Kidney (tissue), 14 donors: Measurements from ENCODE around the gene PICALM. TPM values are rescaled to one million over a fixed set of nuclear protein-coding genes. Genes with fewer than 3 reads are reported as not detected.

ENCODE experiments used
- DNase-seq, 5 donors: peaks; one replicate each; pipeline ENCODE4 v3.0.0-alpha.2; 2013 to 2020
- FAIRE-seq: peaks from 2 replicates; lab custom pipeline; 2012; peaks lifted over from hg19 to GRCh38; lab: Jason Lieb, UNC
- H3K27ac ChIP-seq, 2 donors: one replicate each; pipeline ENCODE4 v1.7.0; 2013; ENCODE audit warnings: low read depth in 2 of 2, low read length in 2 of 2, inconsistent platforms in 1 of 2
- H3K27me3 ChIP-seq: one replicate; pipeline ENCODE4 v1.7.1; 2013; ENCODE audit warnings: low read length, inconsistent platforms; ENCODE audit not compliant: control insufficient read depth, insufficient read depth
- H3K36me3 ChIP-seq, 3 donors: one replicate each; pipeline versions ENCODE4 v1.7.0 to v1.7.1; 2013; ENCODE audit warnings: low read length in 3 of 3, control low read depth in 1 of 3, inconsistent platforms in 1 of 3; ENCODE audit not compliant: insufficient read depth in 3 of 3, control insufficient read depth in 2 of 3
- H3K4me1 ChIP-seq, 3 donors: one replicate each; pipeline versions ENCODE4 v1.7.0 to v1.7.1; 2013; ENCODE audit warnings: low read length in 3 of 3, inconsistent platforms in 1 of 3, low read depth in 1 of 3; ENCODE audit not compliant: control insufficient read depth in 2 of 3, insufficient read depth in 2 of 3
- H3K4me3 ChIP-seq, 3 donors: one replicate each; pipeline versions ENCODE4 v1.7.0 to v1.8.1; 2013; ENCODE audit warnings: low read length in 3 of 3, control low read depth in 1 of 3, inconsistent platforms in 1 of 3
- H3K9ac ChIP-seq, 3 donors: one replicate each; pipeline versions ENCODE4 v1.7.0 to v1.7.1; 2013; ENCODE audit warnings: low read length in 3 of 3, control low read depth in 1 of 3, inconsistent platforms in 1 of 3
- H3K9me3 ChIP-seq, 3 donors: one replicate each; pipeline versions ENCODE4 v1.7.0 to v1.7.1; 2013; ENCODE audit warnings: low read length in 3 of 3, control low read depth in 1 of 3, inconsistent platforms in 1 of 3; ENCODE audit not compliant: control insufficient read depth in 2 of 3, insufficient read depth in 1 of 3
- intact Hi-C: fragments of 100-400 bp; cut with DNase I; formaldehyde crosslinking; loops from one replicate; pipeline ENCODE4 v1.11.1; 2022
- polyA plus RNA-seq: library from polyadenylated mRNA; stranded (reverse); fragments of 350-450 nt; fragmentation: Illumina TruSeq; extraction: RNeasy Lipid Tissue Mini Kit (QIAGEN cat#74804); gene quantifications from one replicate; pipeline ENCODE4 v1.2.3, GENCODE V29; 2014; ENCODE audit warnings: low read depth, low replicate concordance; ENCODE audit not compliant: insufficient read depth
- total RNA-seq: library from RNA; stranded (reverse); fragmentation: NEBNext Ultra II Directional; extraction: Animal tissue kit (Norgen Biotek cat#: 25700); gene quantifications from one replicate; pipeline ENCODE4 v1.2.1, GENCODE V29; 2021
- TF ChIP-seq, protein P1 (sequence below): IDR thresholded peaks from 3 replicates; pipeline ENCODE4 v1.5.1; 2012; ENCODE audit warnings: mild to moderate bottlenecking, moderate library complexity, borderline replicate concordance; ENCODE audit not compliant: insufficient read depth; ENCODE audit errors: extremely low read depth
- donor health status: control.
- donor health status: control.
- donor health status: control.
- donor health status: control.
- donor health status: control.
- donor health status: DM: yes; HTN: yes; CAD: no.
- donor health status: Normal renal cell carcinoma (clear cell type).

PICALM gene
- total and polyA plus RNA-seq, 2 donors from 2014 or later, result 118 to 244 TPM

DNA sequence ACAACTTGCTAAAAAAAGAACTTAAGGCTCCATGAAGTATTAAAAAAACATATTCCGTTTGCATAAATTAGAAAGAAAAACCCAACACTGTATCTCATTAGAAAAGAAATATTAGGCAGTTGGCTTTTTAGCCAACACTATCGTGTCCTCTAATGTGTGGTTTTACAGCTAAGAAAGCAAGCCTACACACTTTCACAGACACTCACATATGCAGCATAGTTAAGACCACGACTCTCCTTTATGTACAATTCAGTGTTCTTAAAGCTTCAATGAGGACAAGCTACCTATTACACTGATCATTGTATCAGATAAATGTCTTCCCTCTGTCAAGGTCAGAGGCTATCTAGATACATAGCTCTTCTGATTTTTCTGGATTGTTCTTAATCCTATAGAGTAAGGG is 80.1 kb downstream of the PICALM start:
- TF ChIP-seq, protein P1, sequence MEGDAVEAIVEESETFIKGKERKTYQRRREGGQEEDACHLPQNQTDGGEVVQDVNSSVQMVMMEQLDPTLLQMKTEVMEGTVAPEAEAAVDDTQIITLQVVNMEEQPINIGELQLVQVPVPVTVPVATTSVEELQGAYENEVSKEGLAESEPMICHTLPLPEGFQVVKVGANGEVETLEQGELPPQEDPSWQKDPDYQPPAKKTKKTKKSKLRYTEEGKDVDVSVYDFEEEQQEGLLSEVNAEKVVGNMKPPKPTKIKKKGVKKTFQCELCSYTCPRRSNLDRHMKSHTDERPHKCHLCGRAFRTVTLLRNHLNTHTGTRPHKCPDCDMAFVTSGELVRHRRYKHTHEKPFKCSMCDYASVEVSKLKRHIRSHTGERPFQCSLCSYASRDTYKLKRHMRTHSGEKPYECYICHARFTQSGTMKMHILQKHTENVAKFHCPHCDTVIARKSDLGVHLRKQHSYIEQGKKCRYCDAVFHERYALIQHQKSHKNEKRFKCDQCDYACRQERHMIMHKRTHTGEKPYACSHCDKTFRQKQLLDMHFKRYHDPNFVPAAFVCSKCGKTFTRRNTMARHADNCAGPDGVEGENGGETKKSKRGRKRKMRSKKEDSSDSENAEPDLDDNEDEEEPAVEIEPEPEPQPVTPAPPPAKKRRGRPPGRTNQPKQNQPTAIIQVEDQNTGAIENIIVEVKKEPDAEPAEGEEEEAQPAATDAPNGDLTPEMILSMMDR, result no peak
- no peak for FAIRE-seq
- Histone ChIP-seq H3K27ac (no peak overlapping the region), H3K9ac (no peak overlapping the region), H3K36me3 (peaks cover 0 to 22% (median 6%) of the 10 kb centered on the region in 3 donors), H3K4me1 (peaks cover 0 to 2% (median 0%) of the 10 kb centered on the region in 3 donors), H3K9me3 (no peaks in the 10 kb centered on the region), H3K4me3 (no peak overlapping the region), H3K27me3 (no peaks in the 10 kb centered on the region)
- intact Hi-C loops, result no loop called here
- no peak for DNase-seq

DNA sequence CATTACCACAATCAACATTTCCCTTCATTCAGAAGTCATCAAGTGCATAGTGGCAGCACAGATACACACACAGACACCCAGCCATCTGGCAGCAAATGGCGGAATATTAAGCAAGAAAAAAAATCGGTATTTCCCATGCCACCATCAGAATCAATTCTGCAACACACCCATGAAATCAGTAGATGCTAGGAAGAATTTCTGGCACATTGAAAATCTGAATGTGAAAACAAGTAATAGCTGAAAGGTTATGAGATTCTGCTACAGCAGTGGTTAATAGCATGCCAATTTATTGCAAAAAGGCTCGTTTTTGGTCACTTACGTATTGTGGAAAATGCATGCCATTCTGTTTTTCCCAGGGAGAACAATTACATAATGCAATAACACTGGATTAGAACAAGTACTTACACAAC is 91.1 kb downstream of the PICALM start:
- DNase-seq, result no peak
- H3K9ac ChIP-seq, result no peak overlapping the region
- H3K4me3 ChIP-seq, result no peak overlapping the region
- H3K9me3 ChIP-seq, result no peaks in the 10 kb centered on the region
- no peak overlapping the region for H3K27ac ChIP-seq
- TF ChIP-seq, protein P1, result no peak
- no peaks in the 10 kb centered on the region for H3K27me3 ChIP-seq
- H3K36me3 ChIP-seq, result peaks cover 14 to 37% (median 27%) of the 10 kb centered on the region in 3 donors
- intact Hi-C loops, result no loop called here
- FAIRE-seq, result no peak
- H3K4me1 ChIP-seq, result no peaks in the 10 kb centered on the region

DNA sequence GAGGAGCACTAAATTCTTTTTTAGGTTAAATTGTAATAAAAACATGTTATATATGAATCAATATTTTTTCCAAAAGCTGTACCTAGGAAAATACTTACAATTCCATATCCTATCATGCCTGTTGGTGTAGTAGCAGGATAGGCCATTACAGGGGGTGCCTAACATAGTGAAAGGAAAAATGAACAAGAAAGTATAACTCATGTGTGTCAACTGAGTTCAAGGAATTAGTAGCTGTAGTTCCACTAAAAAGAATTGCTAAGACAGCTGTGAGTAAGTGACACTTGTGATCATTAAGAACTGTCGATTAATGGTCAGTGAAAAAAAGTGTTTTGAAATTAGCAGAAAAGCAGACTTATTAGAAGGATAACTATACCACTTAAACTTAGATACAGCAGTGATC is 92.4 kb downstream of the PICALM start:
- DNase-seq, result no peak
- H3K4me3 ChIP-seq, result no peak overlapping the region
- intact Hi-C loops, result no loop called here
- no peaks in the 10 kb centered on the region for H3K27me3 ChIP-seq
- no peaks in the 10 kb centered on the region for H3K4me1 ChIP-seq
- H3K27ac ChIP-seq, result no peak overlapping the region
- TF ChIP-seq, protein P1, result no peak
- no peak overlapping the region for H3K9ac ChIP-seq
- no peak for FAIRE-seq
- no peaks in the 10 kb centered on the region for H3K9me3 ChIP-seq
- peaks cover 12 to 39% (median 31%) of the 10 kb centered on the region in 3 donors for H3K36me3 ChIP-seq

DNA sequence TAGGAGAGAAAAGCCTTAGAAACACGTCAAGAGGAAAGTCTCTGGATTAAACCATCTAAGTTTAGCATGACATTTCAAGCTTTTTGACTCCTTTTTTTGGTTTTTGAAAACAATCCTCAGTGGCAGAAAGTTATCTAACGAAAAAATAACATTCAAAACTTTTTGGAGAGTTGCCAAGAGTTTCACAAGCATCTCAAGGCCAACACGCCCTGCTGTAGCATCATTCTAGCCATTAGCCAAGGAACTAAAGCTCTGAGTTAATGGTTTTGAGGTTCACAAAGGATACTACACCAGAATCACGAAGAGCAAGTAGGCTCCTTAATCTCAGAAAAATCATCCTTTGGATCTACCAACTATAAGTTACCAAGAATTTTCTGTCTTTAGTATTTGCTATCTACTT is 94.8 kb downstream of the PICALM start:
- intact Hi-C loops, result no loop called here

More for the DNA sequence above, 94.8 kb downstream of the PICALM start:
- FAIRE-seq, result no peak
- Histone ChIP-seq H3K4me1 (no peaks in the 10 kb centered on the region), H3K9me3 (no peaks in the 10 kb centered on the region), H3K9ac (no peak overlapping the region), H3K27ac (no peak overlapping the region), H3K4me3 (no peak overlapping the region), H3K27me3 (no peaks in the 10 kb centered on the region), H3K36me3 (peaks cover 17 to 43% (median 36%) of the 10 kb centered on the region in 3 donors)
- no peak for DNase-seq
- TF ChIP-seq, protein P1, result no peak
